Frontal cortex (tissue), 4 donors: ENCODE data around the gene ALX3. TPM values are rescaled to one million over a fixed set of nuclear protein-coding genes. Genes with fewer than 3 reads are reported as not detected.
"Not testable (repeated sequence)": the region's sequence is repeated elsewhere in the genome, so short reads cannot be mapped to it uniquely, and the experiment has no call there.

Experiments
- DNase-seq, 2 donors: peaks; one replicate each; pipeline ENCODE4 v3.0.0; 2012; ENCODE audit warnings: low spot score in 2 of 2
- FAIRE-seq: peaks from 2 replicates; lab custom pipeline; 2012; peaks lifted over from hg19 to GRCh38; lab: Jason Lieb, UNC
- total RNA-seq: library from RNA; depleted of rRNA; stranded (reverse); fragments of >200 nt; gene quantifications from one replicate; pipeline ENCODE4 v1.2.3, GENCODE V29; 2014
- donor health status: control.
- donor health status: control.
- donor health status: control.

The ALX3 gene
- total RNA-seq, 1 donor from 2014 or later = 0.41 TPM

- no peak for FAIRE-seq
- DNase-seq = no peak
These were observed 20.9 kb upstream of the ALX3 start for GRCh38 chr1:110091381-110091780.

DNA sequence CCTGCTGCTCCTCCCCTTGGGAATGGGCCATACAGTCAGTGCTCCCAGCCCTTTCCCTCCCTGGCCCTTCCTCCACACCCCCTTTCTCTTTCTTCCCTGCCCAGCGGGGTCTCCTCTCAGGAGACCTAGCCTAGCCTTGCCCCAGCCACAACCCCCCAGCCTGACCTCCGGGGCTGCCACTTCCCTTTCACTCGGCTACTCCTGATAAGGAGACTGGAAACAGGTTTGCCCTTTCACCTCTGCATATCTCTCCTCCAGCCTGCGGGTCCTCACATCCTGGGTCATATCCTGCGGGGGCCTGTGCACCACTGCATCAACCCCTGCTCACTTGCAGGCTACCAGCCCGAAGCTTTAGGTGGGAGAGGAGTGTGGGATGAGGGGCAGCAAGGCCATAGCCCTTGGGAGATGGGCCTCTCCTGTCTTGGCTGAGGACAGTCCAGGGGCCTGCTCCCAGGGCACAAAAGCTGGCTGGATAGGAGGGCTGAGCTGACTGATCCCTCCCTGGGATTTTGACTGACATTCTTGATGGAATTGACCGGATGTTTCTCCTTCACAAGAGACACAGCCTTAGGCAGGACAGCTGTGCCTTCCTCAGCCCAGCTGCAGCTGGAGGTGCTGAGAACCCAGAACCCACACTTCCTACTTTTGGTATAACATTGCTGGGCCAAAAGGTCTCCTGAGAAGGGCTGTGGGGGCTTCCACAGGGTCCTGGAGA is 19.2 kb upstream of the ALX3 start:
- DNase-seq = no peak
- no peak for FAIRE-seq

- no peak for DNase-seq
- no peak for FAIRE-seq
These were observed 18.4 kb upstream of the ALX3 start for GRCh38 chr1:110088739-110089316.

DNA sequence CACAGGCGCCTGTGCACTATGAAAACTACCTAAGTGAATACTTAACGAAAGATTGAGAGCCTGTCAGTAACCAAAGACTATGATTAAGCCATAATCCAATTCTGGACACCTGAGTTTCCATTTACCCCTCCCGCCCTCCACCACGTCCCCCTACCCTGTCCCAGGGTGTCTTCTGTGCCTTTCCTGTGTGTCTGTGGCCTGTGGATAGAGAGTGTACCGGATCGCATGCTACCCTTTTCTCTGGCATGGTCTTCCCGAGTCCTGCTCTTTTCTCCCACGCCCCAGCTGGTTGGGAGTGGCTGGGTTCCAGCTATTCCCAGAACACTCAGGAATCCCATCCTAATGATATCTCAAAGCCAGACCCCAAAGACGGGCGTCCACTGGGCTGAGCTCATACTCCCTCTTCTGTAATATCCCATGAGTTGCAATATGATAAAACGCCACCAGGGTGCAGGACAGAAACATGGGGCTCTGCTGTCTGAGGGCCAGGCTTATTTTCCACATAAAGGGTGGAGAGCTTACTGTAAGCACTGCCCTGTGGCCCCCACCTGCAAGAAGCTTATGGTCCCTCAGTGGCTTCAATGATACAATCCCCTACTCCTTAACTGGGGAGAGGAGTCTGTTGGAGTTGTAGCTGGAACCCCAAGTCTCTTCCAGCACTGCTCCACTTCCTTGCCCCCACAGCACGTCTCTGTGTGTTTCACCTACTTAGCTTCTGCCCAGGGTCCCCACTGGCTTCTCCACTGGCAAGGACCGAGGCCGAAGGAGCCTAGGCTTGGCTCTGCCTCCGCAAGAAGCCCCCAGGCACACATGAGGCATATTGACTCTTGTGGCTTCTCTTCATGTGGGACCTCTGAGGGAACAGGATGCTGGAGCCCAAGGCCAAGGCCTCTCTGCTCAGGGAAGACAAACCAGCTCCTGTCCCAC is 17.6 kb upstream of the ALX3 start:
- DNase-seq = peak in 1 of 2 donors; percentile 74
- no peak for FAIRE-seq

DNA sequence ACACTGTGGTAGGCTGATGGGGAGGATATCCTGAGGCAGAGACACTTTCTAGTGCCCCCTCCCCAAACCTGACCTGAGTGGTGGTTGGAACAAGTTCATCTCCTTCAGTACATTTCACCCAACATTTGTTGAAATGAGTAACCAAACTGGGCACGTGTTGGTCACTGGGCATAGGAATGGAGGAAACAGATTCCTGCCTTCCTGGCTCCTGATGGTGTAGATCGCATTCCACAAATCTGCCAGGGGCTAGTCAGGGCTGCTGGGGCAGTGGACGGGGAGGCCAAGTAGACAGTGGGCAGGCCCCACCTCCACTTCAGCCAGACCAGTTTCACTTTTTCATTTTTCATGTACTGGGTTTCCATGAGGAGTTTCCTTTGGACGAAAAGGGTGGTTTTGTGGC is 16.5 kb upstream of the ALX3 start:
- no peak for FAIRE-seq
- no peak for DNase-seq

DNA sequence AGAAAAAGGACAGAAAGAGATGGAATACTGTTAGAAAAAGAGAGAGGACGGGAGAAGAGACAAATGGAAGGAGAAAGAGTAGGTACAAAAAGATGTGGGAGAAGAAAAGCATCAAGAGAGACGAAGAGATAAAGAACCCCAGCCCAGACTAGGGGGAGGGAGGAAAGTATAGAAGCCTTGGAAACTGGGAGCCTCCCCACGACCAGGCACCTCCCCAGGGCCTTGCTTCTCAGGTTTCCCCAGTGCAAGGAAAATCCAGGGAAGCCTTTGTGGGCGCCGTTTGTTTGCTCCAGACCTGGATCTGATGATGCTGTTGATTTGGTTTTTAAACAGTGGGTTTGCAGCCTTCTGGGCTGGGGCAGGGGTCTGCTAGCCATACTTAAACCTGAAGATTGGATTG is 15.2 kb upstream of the ALX3 start:
- DNase-seq = no peak
- no peak for FAIRE-seq

GRCh38 chr1:110084227-110085078 is 14.0 kb upstream of the ALX3 start:
- DNase-seq = no peak
- no peak for FAIRE-seq

DNA sequence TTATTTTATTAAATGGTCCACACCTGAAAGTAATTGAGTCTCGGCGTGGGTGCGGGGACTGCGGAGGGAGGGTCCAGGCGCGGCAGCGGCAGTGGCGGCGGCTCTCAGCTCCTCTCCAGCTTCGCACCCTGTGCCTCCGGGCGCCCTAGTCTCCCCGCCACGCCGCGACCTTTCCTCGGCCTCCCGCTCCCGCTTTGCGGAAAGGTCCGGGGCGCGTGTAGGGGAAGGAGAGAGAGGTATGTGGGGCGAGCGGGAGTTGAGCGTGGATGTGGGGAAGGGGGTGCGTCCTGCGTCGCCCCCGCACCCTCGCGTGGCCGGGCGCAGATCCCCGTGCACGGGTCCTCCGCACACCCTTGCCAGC is 13.4 kb upstream of the ALX3 start:
- FAIRE-seq (no peak), DNase-seq (no peak)

GRCh38 chr1:110083061-110083865 is 12.8 kb upstream of the ALX3 start:
- no peak for DNase-seq

DNA sequence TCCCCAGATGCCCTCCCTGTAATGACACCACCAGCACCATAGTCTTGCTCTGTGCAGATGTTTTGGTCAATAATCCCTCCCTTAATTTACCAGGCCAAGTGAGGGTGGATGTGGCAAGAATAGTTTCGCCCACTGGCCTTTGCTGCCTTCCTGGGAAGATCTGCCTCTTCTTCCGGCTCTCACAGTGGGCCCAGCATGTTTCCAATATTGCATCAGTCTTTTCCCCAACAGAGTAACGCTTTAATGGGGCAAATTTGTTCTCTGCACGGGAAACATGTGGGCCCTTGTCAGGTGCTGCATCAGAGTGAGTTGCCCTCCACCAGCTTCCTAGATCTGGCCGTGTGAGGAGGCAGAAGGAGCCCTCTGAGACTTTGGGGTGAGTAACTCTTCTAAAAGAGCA is 12.0 kb upstream of the ALX3 start:
- no peak for DNase-seq
- no peak for FAIRE-seq

More at GRCh38 chr1:110083061-110083865, 12.8 kb upstream of the ALX3 start:
- no peak for FAIRE-seq

DNA sequence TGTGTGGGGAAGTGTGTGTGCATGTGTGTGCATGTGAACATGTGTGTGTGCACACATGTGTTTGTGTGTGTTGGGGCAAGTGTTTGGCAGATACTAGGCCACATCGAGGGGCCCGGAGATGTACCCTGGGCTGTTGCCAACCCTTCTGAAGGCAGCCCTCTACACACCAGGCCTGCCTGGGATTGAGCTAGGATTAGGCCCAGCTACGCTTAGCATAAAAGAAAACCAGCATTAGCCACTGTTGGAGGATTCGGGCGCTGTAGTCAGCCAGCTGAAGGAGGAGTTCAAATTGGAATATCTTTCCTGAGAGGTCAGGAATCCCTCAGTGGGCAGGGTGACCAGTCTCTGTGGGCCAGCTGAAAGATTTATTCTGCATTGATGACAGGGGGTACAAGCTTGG is 10.6 kb upstream of the ALX3 start:
- FAIRE-seq = no peak
- no peak for DNase-seq

DNA sequence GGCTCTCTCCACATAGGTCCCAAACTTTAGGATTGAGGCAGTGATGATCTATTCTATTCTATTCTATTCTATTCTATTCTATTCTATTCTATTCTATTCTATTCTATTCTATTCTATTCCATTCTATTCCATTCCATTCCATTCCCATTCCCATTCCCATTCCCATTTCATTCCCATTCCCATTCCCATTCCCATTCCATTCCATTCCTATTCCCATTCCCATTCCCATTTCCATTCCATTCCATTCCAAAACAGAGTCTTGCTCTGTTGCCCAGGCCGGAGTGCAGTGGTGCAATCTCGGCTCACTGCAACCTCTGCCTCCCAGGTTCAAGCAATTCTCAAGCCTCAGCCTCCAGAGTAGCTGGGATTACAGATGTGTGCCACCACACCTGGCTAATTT is 9.5 kb upstream of the ALX3 start:
- not testable (repeated sequence) for DNase-seq, FAIRE-seq

DNA sequence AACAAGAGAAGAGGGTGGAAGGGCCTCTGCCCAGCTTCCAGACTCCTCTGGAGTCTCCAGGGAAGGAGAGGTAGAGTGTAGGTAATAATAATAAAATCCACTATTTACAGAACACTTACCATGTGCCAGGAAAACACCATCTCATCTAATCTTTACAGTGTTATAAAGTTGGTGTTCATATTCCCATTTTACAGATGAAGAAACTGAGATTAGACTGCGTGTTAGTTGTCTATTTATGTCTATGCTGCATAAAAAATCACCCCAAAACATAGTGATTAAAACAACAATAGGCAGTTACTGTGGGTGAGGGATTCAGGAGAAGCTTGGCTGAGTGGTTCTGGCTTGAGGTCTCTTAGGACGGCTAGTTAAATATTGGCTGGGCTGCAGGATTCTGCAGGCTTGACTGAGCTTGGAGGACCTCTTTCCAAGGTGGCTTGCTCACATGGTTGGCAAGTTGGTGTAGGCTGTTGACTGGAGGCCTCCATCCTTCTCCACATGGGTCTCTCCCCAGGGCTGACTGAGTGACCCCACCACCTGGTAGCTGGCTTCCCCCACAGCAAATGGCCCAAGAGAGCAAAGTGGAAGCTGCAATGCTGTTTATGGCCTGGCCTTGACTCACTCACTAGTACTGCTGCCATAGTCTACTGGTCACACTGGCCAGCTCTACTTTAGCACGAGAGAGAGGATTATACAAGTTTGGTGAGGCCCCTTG is 6.5 kb upstream of the ALX3 start:
- DNase-seq (no peak), FAIRE-seq (no peak)

DNA sequence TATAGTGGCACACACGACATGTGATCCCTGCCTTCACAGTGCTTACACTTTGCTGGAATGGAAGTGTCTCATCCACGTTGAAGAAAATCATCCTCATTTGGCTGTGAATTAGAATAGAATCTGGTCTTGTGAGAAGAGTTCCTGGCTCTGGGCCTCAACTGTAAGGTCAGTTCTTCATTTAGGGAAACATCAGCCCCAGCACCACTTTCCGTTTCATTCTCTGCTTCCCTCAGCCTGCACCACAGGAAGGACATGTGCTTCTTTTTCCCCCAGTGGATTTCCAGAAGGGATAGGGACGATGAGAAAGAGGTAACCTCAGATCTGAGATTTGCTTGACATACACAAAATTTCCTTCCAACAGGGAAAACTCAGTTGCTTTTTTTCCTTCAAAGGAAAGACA is 3.7 kb upstream of the ALX3 start:
- no peak for DNase-seq
- FAIRE-seq = no peak

DNA sequence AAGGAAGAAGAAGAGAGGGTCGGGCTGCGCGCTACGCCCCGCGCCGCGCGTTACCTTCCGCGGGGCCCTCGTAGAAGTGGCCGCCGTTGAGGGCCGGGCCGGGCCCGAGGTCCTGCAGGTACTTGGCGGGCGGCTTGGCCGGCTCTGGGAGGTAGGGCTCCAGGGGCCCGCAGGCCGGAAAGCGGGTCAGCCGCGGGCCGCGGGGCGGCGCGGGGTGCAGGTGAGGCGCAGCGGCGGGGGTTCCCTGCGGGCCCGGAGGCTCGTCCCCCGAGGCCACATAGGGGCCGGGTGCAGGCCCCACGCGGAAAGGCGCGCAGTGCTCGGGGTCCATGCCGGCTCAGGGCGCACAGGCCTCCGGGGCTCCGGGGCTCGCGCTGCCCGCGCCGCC is 196 bp downstream of the ALX3 start:
- FAIRE-seq = no peak
- no peak for DNase-seq

DNA sequence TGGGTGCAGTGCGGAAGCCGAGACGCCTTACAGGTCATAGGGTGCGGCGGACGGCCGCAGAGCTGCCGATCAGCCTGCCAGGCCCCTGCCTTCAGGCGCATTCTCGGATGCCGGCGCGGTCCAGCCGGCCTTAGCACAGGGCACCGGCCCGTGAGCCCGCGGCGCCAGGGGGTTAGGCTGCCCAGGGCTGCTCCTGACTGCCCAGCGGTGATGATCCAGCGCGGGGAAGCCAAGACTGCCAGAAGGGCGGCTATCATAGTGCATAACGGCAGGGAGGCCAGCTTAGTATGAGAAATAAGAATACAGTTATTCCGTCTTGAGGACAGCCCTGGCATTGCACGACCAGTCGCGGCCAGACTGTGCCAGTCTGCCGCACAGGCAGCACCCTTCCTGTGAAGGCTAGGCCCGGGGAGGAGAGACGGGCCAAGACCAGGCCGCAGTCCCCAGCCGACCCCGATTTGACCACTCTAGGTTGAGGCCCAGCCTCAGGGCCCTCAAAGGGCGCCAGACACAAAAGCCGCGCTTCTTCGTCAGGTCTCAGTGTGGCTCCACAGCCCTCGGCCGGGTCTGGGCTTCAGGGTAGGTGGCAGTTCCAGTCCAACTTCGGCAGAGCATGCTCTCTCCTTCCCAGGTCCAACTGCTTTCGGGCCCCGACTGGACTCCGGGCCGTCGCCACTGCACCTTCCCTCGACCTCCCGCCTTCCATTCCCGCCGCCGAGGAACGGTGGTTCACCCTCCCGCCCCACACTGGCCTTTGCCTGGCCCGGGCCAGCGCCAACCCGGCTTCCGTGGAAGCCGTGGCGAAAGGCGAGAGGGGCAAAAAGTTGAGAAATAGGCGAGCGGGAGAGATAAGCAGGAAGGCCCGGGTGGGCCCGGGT is 829 bp downstream of the ALX3 start:
- FAIRE-seq = no peak
- no peak for DNase-seq

- FAIRE-seq (no peak), DNase-seq (no peak)
These were observed 1.6 kb downstream of the ALX3 start for GRCh38 chr1:110068646-110069403.
